Right forelimb (tissue), 1 donor: ENCODE results near the gene TTLL7.
A peak's percentile ranks its signal among the peaks of the same experiment; 100 is the strongest.

ENCODE experiments used
- DNase-seq: peaks from one replicate; pipeline ENCODE4 v3.0.0-alpha.2; 2018

The TTLL7 gene

DNA sequence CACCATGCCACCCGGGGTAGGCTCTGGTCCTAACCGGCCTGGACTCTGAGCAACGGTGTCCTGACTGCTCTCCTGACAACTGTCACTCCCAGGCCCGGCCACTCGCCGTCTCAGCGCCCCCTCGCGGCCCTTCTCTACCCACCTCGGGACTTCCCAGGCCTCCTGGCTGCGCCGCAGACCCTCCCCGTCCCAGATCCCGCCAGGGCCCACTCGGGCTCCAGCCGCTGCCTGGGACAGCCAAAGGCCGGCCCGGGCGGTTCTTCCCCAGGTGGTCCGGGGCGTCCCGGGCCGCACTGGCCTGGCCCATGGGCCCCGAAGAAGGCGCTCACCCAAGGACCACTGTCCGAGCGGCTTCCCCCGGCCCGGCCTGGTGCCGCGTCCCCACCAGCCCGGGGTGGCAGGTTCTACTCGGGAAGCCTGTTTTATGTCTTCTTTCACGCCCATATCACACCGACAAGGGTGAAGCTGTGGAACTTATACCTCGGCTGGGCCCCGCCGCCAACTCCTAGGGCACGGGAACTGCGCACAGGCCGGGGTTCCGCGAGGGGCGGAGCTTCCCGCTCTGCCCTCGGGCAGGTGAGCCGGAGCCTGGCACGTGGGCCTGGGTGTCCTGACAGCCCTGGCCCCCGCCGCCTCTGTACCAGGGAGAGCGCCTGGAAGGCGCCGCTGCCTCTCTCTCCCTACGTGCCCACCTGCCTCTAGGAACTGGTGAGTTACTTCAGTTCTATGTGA is 138.3 kb downstream of the TTLL7 start:
- DNase-seq: peak; percentile 80

DNA sequence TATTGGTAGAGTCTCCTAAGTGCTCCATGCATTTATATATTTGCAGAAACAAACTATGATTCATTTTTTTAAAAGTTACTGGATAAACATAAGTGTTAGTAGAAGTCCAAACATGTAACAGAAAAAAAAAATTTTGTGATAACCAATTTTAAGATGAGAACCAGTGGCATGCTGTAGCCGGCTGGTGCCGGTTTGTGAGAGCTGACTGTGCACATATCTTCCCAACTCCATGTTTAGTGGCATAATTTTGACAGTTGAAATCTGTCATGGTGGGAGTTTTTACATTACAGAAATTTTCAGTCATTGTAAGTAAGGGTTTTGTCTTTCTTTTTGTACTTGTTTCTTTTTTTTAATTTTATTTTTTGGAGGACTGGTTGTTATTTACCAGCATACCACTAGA is 141.2 kb downstream of the TTLL7 start:
- DNase-seq: no peak

DNA sequence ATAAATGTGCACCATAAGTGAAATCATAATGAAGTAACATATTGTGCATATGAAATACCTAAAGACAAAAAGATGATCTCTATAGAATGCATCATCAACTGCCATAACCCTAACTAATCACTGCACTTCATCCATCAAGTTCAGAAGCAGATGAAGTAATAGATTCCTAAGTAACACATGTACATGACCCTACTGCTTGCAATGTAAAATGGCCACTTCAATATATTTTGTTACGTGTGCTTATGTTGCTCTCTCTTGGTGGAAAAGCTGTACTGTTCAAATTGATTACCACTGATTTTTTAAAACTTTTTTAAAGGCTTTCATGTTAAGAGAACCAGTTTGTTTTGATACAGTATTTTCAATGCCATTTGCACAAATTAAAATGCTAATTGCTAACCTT is 141.8 kb downstream of the TTLL7 start:
- DNase-seq: no peak

DNA sequence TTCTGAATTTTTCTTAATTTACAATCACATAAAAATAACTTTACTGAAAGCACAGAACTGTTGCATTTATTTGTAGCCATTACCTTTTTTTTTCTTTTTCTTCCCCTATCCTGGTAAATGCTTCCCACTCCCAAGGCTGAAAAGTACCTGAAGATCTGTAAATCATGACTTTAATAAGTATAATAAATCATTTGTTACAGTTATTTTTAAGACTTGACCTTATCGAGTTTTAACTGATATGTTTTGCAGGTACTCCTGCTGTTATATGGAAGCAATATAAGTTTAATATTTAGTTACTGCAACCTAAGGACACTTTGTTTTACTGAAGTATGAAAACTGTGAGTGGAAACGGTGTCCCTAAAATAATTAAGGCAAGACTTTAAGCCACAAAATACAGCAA is 142.6 kb downstream of the TTLL7 start:
- no peak for DNase-seq

DNA sequence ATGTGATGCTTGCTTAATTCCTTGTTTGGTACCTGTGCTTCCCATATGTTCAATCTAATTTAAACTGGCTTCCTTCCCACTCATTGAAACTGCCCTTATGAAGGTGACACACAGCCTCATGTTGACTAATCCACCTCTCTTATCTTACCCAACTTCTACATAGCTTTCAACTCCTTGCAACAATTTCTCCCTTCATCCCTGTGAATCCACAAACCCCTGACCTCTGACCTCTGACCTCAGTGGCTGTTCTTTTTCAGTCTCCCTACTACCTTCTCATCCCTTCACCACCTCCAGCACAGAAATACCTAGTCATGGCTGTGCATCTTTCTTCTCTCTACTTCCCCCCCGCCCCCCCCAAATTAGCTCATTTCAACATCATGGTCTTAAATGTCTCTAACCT is 144.5 kb downstream of the TTLL7 start:
- DNase-seq: no peak

- DNase-seq: no peak
These were observed 148.1 kb downstream of the TTLL7 start for GRCh38 chr1:83850834-83851233.

- no peak for DNase-seq
These were observed 149.5 kb downstream of the TTLL7 start for GRCh38 chr1:83849191-83850061.

DNA sequence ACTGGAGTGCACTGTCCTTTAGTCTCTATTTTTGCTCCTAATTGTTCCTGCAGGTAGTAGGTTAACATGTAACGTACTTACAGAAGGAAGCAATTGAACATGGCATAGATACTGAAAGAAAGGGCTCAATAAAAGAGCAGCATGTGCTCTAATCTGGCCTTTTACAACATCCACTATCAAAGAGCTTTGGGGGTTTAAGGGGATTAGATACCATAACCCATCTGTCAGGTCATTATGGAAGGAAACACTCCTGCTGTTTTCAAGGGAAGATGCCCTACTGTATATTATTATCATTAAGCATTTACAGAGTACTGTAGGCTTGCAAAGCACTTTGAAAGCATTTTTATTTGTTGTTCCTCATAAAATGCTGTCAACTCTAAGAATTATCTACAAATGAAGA is 152.8 kb downstream of the TTLL7 start:
- no peak for DNase-seq

- DNase-seq: no peak
These were observed 153.4 kb downstream of the TTLL7 start for GRCh38 chr1:83845437-83846071.

- no peak for DNase-seq
These were observed 154.4 kb downstream of the TTLL7 start for GRCh38 chr1:83844546-83844945.

DNA sequence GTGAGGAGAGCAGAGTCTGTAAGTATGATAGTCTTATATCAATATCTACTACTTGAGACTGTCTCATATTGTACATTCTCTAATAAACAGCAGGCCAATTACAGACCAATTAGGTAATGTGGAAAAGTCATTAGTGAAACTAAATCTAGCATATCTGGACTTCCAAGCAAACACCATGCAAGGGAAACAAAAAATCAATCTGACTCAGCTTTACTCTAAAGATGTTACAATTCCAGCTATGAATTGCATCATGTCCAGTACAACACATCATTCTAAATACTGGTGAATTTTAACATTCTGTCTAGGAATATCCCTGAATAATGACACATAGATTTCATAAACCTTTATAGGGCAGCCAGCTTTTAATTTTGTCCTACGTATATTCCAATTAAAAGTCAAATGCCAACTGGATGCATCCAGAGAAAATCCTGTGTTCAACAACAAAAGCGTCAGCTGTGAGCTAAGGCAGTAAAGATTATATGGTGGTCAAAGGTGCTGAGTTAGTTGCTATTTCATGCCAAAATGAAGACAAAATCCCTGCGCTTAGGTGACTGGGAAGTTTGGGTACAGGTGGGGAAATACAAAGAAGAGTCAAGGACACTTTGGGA is 159.3 kb downstream of the TTLL7 start:
- DNase-seq: no peak

DNA sequence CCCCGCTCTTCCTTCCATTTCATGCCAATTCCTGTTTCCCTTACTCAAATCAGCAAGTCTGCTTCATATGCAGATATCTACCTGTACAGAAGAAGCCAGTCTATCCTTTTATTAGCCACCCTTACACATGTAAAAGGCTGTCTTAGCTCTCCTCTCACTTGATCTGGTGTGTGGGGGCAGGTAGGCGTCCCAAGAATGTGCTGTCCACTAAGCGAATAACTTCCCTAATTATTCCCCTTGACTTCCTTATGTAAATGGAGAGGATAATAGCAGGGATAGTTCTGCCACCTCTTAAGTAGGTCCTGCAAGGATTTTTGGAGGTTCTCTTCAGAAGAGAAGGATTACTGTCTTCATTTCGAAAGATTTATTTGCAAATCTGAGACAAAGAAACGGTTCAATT is 160.4 kb downstream of the TTLL7 start:
- no peak for DNase-seq

- no peak for DNase-seq
These were observed 162.4 kb downstream of the TTLL7 start for GRCh38 chr1:83836543-83836942.

- DNase-seq: no peak
These were observed 164.2 kb downstream of the TTLL7 start for GRCh38 chr1:83834621-83835264.

DNA sequence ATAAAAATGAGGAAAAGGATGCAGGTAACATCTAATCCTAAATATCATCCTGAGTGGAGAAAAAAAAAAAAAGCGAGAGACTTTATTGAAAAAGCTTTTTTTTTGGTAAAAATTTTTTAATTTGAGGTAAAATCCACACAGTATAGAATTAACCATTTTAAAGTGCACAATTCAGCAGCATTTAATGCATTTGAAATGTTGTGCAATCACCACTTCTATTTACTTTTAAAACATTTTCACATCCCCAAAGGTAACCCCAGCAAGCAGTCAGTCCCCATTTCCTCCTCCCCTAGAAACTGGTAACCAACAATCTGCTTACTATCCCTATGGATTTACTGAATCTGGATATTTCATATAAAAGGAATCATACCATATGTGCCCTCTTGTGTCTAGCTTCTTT is 166.7 kb downstream of the TTLL7 start:
- DNase-seq: no peak

- no peak for DNase-seq
These were observed 169.8 kb downstream of the TTLL7 start for GRCh38 chr1:83829106-83829505.

DNA sequence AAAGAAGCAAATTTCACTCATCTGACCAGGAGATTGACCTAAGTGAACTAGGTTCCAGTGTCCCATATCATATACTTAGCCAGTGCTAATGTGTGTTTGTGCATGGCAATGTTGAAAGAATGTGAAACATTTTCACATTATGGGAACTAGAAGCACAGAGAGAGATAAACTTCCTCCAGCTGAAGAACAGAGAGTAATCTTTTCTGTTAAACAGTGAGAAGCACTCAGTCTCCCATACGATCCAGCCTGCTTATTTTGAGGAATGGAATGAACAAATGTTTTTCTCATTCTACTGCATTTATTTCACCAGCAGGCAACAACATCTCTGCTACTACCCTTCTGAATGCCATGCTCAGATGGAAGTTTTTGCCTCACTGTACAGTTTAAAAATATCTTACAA is 170.5 kb downstream of the TTLL7 start:
- no peak for DNase-seq

- DNase-seq: no peak
These were observed 171.2 kb downstream of the TTLL7 start for GRCh38 chr1:83827741-83828140.

- no peak for DNase-seq
These were observed 176.7 kb downstream of the TTLL7 start for GRCh38 chr1:83822208-83822607.

DNA sequence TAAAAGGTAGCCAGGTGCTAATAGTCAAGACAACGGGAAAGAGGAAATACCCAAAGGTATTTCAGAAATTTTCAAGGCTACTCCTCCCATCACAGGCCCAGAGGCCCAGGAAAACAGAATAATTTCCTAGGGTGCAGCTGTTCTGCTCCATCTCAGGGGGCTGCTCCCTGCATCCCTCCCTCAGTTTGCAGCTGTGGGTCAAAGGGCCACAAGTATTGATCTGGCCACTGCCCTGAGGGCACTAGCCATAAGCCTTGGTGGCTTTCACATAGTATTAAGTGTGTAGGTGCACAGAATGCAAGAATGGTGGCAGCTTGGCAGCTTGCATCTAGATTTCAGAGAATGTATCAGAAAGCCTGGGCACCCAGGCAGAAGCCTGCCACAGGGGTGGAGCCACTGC is 179.5 kb downstream of the TTLL7 start:
- no peak for DNase-seq

DNA sequence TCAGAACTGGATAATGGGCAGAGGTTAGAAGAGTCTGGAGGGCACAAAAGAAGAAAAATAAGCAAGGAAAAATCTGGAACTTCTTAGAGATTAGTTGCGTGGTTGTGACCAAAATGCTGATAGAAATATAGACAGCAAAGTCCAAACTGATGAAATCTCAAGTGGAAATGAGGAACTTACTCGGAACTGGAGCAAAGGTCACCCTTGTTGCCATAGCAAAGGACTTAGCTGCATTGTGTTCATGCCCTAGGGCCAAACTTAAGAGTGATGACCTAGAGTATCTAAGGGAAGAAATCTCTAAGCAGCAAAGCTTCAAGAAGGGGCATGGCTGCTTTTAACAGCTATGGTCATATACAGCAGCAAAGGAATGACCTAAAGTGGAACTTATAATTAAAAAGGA is 180.0 kb downstream of the TTLL7 start:
- DNase-seq: no peak

GRCh38 chr1:83816836-83817235 is 182.1 kb downstream of the TTLL7 start:
- DNase-seq: no peak

- DNase-seq: peak; percentile 61
These were observed 183.6 kb downstream of the TTLL7 start for GRCh38 chr1:83815330-83815729.
